Measurements from ENCODE around the gene KRTAP7-1. TPM values are rescaled to one million over a fixed set of nuclear protein-coding genes. Genes with fewer than 3 reads are reported as not detected.

Gene KRTAP7-1
- total and polyA plus RNA-seq, 2 donors (not counting 1 experiment from before 2014, with no cell fraction given) = not detected

Small RNA genes lying within 50 kb of the gene (small RNA-seq; reads per million reads assigned to genes)
- gene KRTAP8-2P (ENCODE audit: insufficient read length, low read depth, low replicate concordance) (not detected), gene KRTAP8-3P (ENCODE audit: insufficient read length, low read depth, low replicate concordance) (not detected)

Other genes with a start within 250 kb of the KRTAP7-1 start
- gene KRTAP22-2, start 239.4 kb downstream of the KRTAP7-1 start, total RNA-seq = not detected in 2 replicates
- gene KRTAP22-2, start 239.4 kb downstream of the KRTAP7-1 start, polyA plus RNA-seq = not detected in 2 replicates
- gene KRTAP6-3, start 237.3 kb downstream of the KRTAP7-1 start, total RNA-seq = not detected in 2 replicates
- not detected in 2 replicates for gene KRTAP6-3, start 237.3 kb downstream of the KRTAP7-1 start, polyA plus RNA-seq
- gene KRTAP6-2, start 230.9 kb downstream of the KRTAP7-1 start, total RNA-seq = not detected in 2 replicates
- gene KRTAP6-2, start 230.9 kb downstream of the KRTAP7-1 start, polyA plus RNA-seq = not detected in 2 replicates
- gene KRTAP22-1, start 228.7 kb downstream of the KRTAP7-1 start, total RNA-seq = not detected in 2 replicates
- not detected in 2 replicates for gene KRTAP22-1, start 228.7 kb downstream of the KRTAP7-1 start, polyA plus RNA-seq
- not detected in 2 replicates for gene KRTAP6-1, start 215.8 kb downstream of the KRTAP7-1 start, total RNA-seq
- not detected in 2 replicates for gene KRTAP6-1, start 215.8 kb downstream of the KRTAP7-1 start, polyA plus RNA-seq
- not detected in 2 replicates for gene KRTAP20-1, start 213.3 kb downstream of the KRTAP7-1 start, total RNA-seq
- gene KRTAP20-1, start 213.3 kb downstream of the KRTAP7-1 start, polyA plus RNA-seq = not detected in 2 replicates
- gene KRTAP20-4, start 209.1 kb downstream of the KRTAP7-1 start, total RNA-seq = not detected in 2 replicates
- gene KRTAP20-4, start 209.1 kb downstream of the KRTAP7-1 start, polyA plus RNA-seq = not detected in 2 replicates
- gene KRTAP20-2, start 194.6 kb downstream of the KRTAP7-1 start, total RNA-seq = not detected in 2 replicates
- gene KRTAP20-2, start 194.6 kb downstream of the KRTAP7-1 start, polyA plus RNA-seq = not detected in 2 replicates
- not detected in 2 replicates for gene KRTAP20-3, start 186.9 kb downstream of the KRTAP7-1 start, total RNA-seq
- gene KRTAP20-3, start 186.9 kb downstream of the KRTAP7-1 start, polyA plus RNA-seq = not detected in 2 replicates
- gene KRTAP21-3, start 111.0 kb downstream of the KRTAP7-1 start, total RNA-seq = not detected in 2 replicates
- not detected in 2 replicates for gene KRTAP21-3, start 111.0 kb downstream of the KRTAP7-1 start, polyA plus RNA-seq
- not detected in 2 replicates for gene KRTAP21-2, start 82.5 kb downstream of the KRTAP7-1 start, total RNA-seq
- gene KRTAP21-2, start 82.5 kb downstream of the KRTAP7-1 start, polyA plus RNA-seq = not detected in 2 replicates
- not detected in 2 replicates for gene KRTAP21-1, start 74.3 kb downstream of the KRTAP7-1 start, total RNA-seq
- not detected in 2 replicates for gene KRTAP21-1, start 74.3 kb downstream of the KRTAP7-1 start, polyA plus RNA-seq
- gene KRTAP8-1, start 16.5 kb downstream of the KRTAP7-1 start, total RNA-seq = not detected in 2 replicates
- not detected in 2 replicates for gene KRTAP8-1, start 16.5 kb downstream of the KRTAP7-1 start, polyA plus RNA-seq
- gene KRTAP11-1, start 51.8 kb upstream of the KRTAP7-1 start, total RNA-seq = not detected in 2 replicates
- gene KRTAP11-1, start 51.8 kb upstream of the KRTAP7-1 start, polyA plus RNA-seq = not detected in 2 replicates
- gene KRTAP19-8, start 208.7 kb upstream of the KRTAP7-1 start, total RNA-seq = not detected in 2 replicates
- gene KRTAP19-8, start 208.7 kb upstream of the KRTAP7-1 start, polyA plus RNA-seq = not detected in 2 replicates

Measured in B cell (primary cell).